HepG2 (cell line): ENCODE measurements around the gene LIMK2. TPM values are rescaled to one million over a fixed set of nuclear protein-coding genes. Genes with fewer than 3 reads are reported as not detected.

Experiments used
- ATRX ChIP-seq: sonication (generic); formaldehyde crosslinking; IDR thresholded peaks from 2 replicates; pipeline ENCODE4 v1.4.0; 2020; ENCODE audit warnings: missing genetic modification reagents, borderline replicate concordance
- BHLHE40 ChIP-seq: IDR thresholded peaks from 2 replicates; pipeline ENCODE4 v1.6.1; 2011; ENCODE audit warnings: low read length, improper control_type of control experiment
- FOSL2 ChIP-seq: sonication (generic); formaldehyde crosslinking; IDR thresholded peaks from 2 replicates; pipeline ENCODE4 v1.4.0; 2020; ENCODE audit warnings: missing genetic modification reagents
- FOXO1 ChIP-seq: sonication (generic); formaldehyde crosslinking; IDR thresholded peaks from 2 replicates; pipeline ENCODE4 v1.4.0; 2020; ENCODE audit warnings: missing genetic modification reagents
- HNRNPK ChIP-seq: fragments of 200-400 bp; formaldehyde crosslinking; IDR thresholded peaks from 2 replicates; pipeline ENCODE4 v1.6.1; 2018; ENCODE audit warnings: low read length, low read depth, moderate library complexity, mild to moderate bottlenecking; ENCODE audit not compliant: poor library complexity, severe bottlenecking
- NCOA2 ChIP-seq: sonication (generic); formaldehyde crosslinking; IDR thresholded peaks from 2 replicates; pipeline ENCODE4 v1.8.0; 2022; ENCODE audit warnings: inconsistent platforms
- PPARG ChIP-seq: conservative IDR thresholded peaks from 2 replicates; pipeline ENCODE4 v1.6.1; 2016; ENCODE audit warnings: missing biosample characterization, missing genetic modification reagents
- RELA ChIP-seq: sonication (generic); formaldehyde crosslinking; IDR thresholded peaks from 2 replicates; pipeline ENCODE4 v1.4.0; 2020; ENCODE audit warnings: missing genetic modification reagents
- TGIF2 ChIP-seq: IDR thresholded peaks from 2 replicates; pipeline ENCODE4 v1.6.1; 2016; ENCODE audit warnings: control low read depth, missing compliant biosample characterization
- ZBTB42 ChIP-seq: sonication (generic); formaldehyde crosslinking; IDR thresholded peaks from 2 replicates; pipeline ENCODE4 v1.5.0; 2020; ENCODE audit warnings: mild to moderate bottlenecking, missing genetic modification reagents
- ZC3H4 ChIP-seq: sonication (generic); formaldehyde crosslinking; IDR thresholded peaks from 2 replicates; pipeline ENCODE4 v1.4.0; 2020; ENCODE audit warnings: missing genetic modification reagents, borderline replicate concordance
- ZFX ChIP-seq: sonication (generic); formaldehyde crosslinking; IDR thresholded peaks from 2 replicates; pipeline ENCODE4 v1.4.0; 2020; ENCODE audit warnings: mild to moderate bottlenecking, low read depth, missing genetic modification reagents, moderate library complexity
- ZNF335 ChIP-seq: sonication (generic); formaldehyde crosslinking; IDR thresholded peaks from 2 replicates; pipeline ENCODE4 v1.4.0; 2020; ENCODE audit warnings: missing genetic modification reagents
- ZNF678 ChIP-seq: sonication (generic); formaldehyde crosslinking; IDR thresholded peaks from 2 replicates; pipeline ENCODE4 v1.4.0; 2020; ENCODE audit warnings: mild to moderate bottlenecking, missing genetic modification reagents
- ZNF737 ChIP-seq: sonication (generic); formaldehyde crosslinking; IDR thresholded peaks from 2 replicates; pipeline ENCODE4 v1.5.0; 2020; ENCODE audit warnings: missing genetic modification reagents, mild to moderate bottlenecking, borderline replicate concordance
- polyA plus RNA-seq, 8 experiments: library from polyadenylated mRNA; depleted of rRNA in 3 of 8; stranded (reverse) in 7 of 8; unstranded in 1 of 8; fragments of >200 nt; fragmentation: Illumina TruSeq in 4 of 8; extraction: Trizol in 4 of 8; gene quantifications; 2 replicates each; pipeline versions ENCODE4 v1.2.1 to v1.2.3, GENCODE V29; 2011 to 2016; ENCODE audit warnings: low read depth in 4 of 8, missing spikeins in 1 of 8, mixed read lengths in 1 of 8; ENCODE audit not compliant: insufficient read depth in 1 of 8
- total RNA-seq, 5 experiments: library from RNA; depleted of rRNA; stranded (reverse); fragments of >200 nt; fragmentation: Illumina TruSeq; extraction: Trizol; gene quantifications; 2 replicates each; pipeline ENCODE4 v1.2.3, GENCODE V29; 2016; ENCODE audit warnings: low read depth in 1 of 5
- TF ChIP-seq, protein P1 (sequence below): sonication (generic); formaldehyde crosslinking; IDR thresholded peaks from 2 replicates; pipeline ENCODE4 v1.5.0; 2020; ENCODE audit warnings: missing genetic modification reagents
- TF ChIP-seq, protein P2 (sequence below): sonication (generic); formaldehyde crosslinking; IDR thresholded peaks from 2 replicates; pipeline ENCODE4 v1.5.0; 2020; ENCODE audit warnings: missing genetic modification reagents
- TF ChIP-seq, protein P3 (sequence below): sonication (generic); formaldehyde crosslinking; IDR thresholded peaks from 2 replicates; pipeline ENCODE4 v1.4.0; 2020; ENCODE audit warnings: missing genetic modification reagents, borderline replicate concordance
- TF ChIP-seq, protein P4 (sequence below): sonication (generic); formaldehyde crosslinking; IDR thresholded peaks from 2 replicates; pipeline ENCODE4 v1.4.0; 2020; ENCODE audit warnings: mild to moderate bottlenecking, low read depth, missing genetic modification reagents
- TF ChIP-seq, protein P5 (sequence below): sonication (generic); formaldehyde crosslinking; IDR thresholded peaks from 2 replicates; pipeline ENCODE4 v1.8.0; 2022; ENCODE audit warnings: missing genetic modification reagents, low read depth, mild to moderate bottlenecking, borderline replicate concordance
- TF ChIP-seq, protein P6 (sequence below): IDR thresholded peaks from 2 replicates; pipeline ENCODE4 v1.6.1; 2016
- TF ChIP-seq, protein P7 (sequence below): sonication (generic); formaldehyde crosslinking; IDR thresholded peaks from 2 replicates; pipeline ENCODE4 v1.4.0; 2020; ENCODE audit warnings: low read depth, mild to moderate bottlenecking, missing genetic modification reagents

Gene LIMK2
- total and polyA plus RNA-seq, 2 of the 13 experiments (the other 11 are each of a cell fraction or from before 2014, with no cell fraction given), result 20.9 to 29.8 TPM

DNA sequence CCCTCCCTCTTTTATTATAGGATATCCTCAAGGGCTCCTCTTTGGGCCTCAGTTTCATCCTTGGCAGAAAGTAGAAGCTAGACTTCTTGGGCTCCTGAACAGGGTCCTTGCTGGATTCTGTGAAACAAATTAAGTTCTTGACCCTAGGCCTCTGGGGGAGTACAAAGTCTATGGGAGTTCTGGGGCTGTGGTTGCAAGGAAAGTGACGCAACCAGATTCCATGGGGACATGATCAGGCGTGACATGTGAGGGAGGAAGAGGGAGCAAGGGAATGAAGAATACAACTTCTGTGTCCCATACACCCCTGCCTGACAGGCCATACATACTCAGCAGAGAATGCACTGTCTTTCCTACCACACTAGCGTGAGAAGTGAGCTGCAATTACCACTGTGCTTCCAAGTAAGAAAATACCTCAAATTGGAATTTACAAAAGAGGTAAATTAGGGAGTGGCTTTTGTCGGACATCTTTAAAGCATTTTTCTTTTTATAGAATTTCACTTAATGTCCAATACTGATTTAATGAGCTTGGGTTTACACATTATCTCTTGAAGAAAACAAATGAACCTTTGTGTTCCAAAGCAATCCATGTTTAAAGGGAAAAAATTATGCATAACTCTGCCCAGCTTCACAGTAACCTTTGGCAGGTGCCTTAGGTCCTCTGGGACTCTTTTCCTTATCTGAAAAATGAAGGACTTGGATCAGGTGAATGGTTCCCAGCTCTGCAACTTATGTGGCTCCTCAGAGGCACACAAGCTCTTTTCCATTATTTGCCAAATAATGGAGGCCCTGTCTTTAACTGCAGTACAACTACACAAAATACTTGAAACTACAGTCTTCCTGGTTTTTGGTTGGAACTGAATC, 38.9 kb downstream of the LIMK2 start (continued):
- TF ChIP-seq, protein P1, sequence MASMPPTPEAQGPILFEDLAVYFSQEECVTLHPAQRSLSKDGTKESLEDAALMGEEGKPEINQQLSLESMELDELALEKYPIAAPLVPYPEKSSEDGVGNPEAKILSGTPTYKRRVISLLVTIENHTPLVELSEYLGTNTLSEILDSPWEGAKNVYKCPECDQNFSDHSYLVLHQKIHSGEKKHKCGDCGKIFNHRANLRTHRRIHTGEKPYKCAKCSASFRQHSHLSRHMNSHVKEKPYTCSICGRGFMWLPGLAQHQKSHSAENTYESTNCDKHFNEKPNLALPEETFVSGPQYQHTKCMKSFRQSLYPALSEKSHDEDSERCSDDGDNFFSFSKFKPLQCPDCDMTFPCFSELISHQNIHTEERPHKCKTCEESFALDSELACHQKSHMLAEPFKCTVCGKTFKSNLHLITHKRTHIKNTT, result no peak
- TF ChIP-seq BHLHE40 (peak; percentile 43; the same call in 1 of the 2 replicates), ZFX (CRISPR knock-in tag) (peak; percentile 26; the same call in 1 of the 2 replicates), ATRX (CRISPR knock-in tag) (no peak), PPARG (CRISPR knock-in tag) (no peak), FOXO1 (CRISPR knock-in tag) (no peak), TGIF2 (CRISPR knock-in tag) (no peak; the same call in 1 of the 2 replicates), NCOA2 (CRISPR knock-in tag) (peak; percentile 39; the same call in 1 of the 2 replicates), RELA (CRISPR knock-in tag) (no peak), ZBTB42 (no peak), ZNF678 (CRISPR knock-in tag) (no peak), HNRNPK (no peak), ZNF335 (CRISPR knock-in tag) (no peak), FOSL2 (peak; percentile 68), ZNF737 (CRISPR knock-in tag) (no peak), ZC3H4 (CRISPR knock-in tag) (no peak)
- TF ChIP-seq, protein P2, sequence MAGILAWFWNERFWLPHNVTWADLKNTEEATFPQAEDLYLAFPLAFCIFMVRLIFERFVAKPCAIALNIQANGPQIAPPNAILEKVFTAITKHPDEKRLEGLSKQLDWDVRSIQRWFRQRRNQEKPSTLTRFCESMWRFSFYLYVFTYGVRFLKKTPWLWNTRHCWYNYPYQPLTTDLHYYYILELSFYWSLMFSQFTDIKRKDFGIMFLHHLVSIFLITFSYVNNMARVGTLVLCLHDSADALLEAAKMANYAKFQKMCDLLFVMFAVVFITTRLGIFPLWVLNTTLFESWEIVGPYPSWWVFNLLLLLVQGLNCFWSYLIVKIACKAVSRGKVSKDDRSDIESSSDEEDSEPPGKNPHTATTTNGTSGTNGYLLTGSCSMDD (CRISPR knock-in tag), result no peak
- TF ChIP-seq, protein P3, sequence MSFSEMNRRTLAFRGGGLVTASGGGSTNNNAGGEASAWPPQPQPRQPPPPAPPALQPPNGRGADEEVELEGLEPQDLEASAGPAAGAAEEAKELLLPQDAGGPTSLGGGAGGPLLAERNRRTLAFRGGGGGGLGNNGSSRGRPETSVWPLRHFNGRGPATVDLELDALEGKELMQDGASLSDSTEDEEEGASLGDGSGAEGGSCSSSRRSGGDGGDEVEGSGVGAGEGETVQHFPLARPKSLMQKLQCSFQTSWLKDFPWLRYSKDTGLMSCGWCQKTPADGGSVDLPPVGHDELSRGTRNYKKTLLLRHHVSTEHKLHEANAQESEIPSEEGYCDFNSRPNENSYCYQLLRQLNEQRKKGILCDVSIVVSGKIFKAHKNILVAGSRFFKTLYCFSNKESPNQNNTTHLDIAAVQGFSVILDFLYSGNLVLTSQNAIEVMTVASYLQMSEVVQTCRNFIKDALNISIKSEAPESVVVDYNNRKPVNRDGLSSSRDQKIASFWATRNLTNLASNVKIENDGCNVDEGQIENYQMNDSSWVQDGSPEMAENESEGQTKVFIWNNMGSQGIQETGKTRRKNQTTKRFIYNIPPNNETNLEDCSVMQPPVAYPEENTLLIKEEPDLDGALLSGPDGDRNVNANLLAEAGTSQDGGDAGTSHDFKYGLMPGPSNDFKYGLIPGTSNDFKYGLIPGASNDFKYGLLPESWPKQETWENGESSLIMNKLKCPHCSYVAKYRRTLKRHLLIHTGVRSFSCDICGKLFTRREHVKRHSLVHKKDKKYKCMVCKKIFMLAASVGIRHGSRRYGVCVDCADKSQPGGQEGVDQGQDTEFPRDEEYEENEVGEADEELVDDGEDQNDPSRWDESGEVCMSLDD, result no peak
- TF ChIP-seq, protein P4, sequence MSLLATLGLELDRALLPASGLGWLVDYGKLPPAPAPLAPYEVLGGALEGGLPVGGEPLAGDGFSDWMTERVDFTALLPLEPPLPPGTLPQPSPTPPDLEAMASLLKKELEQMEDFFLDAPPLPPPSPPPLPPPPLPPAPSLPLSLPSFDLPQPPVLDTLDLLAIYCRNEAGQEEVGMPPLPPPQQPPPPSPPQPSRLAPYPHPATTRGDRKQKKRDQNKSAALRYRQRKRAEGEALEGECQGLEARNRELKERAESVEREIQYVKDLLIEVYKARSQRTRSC (CRISPR knock-in tag), result no peak
- TF ChIP-seq, protein P5, sequence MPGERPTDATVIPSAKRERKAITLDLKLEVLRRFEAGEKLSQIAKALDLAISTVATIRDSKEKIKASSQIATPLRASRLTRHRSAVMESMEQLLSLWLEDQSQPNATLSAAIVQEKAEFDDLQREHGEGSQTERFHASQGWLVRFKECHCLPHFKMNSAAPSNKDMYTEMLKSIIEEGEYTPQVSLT (CRISPR knock-in tag), result no peak
- TF ChIP-seq, protein P6, sequence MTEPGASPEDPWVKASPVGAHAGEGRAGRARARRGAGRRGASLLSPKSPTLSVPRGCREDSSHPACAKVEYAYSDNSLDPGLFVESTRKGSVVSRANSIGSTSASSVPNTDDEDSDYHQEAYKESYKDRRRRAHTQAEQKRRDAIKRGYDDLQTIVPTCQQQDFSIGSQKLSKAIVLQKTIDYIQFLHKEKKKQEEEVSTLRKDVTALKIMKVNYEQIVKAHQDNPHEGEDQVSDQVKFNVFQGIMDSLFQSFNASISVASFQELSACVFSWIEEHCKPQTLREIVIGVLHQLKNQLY (CRISPR knock-in tag), result peak; percentile 66; the same call in 1 of the 2 replicates
- TF ChIP-seq, protein P7, sequence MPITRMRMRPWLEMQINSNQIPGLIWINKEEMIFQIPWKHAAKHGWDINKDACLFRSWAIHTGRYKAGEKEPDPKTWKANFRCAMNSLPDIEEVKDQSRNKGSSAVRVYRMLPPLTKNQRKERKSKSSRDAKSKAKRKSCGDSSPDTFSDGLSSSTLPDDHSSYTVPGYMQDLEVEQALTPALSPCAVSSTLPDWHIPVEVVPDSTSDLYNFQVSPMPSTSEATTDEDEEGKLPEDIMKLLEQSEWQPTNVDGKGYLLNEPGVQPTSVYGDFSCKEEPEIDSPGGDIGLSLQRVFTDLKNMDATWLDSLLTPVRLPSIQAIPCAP (CRISPR knock-in tag), result no peak
